ACC112 (cell line): ENCODE data around the gene EVI2A.
"Not testable (repeated sequence)": the region's sequence is repeated elsewhere in the genome, so short reads cannot be mapped to it uniquely, and the experiment has no call there.

Source experiments
- H2AFZ ChIP-seq: fragments of 200-600 bp; sonication (generic); one replicate; pipeline ENCODE4 v1.6.0; 2017; ENCODE audit warnings: antibody characterized with exemption, low read length; ENCODE audit not compliant: unreplicated experiment
- H3K27ac ChIP-seq: fragments of 200-600 bp; sonication (generic); 2 replicates; pipeline ENCODE4 v1.5.1; 2014; ENCODE audit warnings: low read depth, mild to moderate bottlenecking, antibody characterized with exemption, low read length, moderate library complexity
- H3K27me3 ChIP-seq: fragments of 200-600 bp; sonication (generic); 2 replicates; pipeline ENCODE4 v1.6.1; 2014; ENCODE audit warnings: mild to moderate bottlenecking, antibody characterized with exemption, low read length, moderate library complexity, mixed read lengths; ENCODE audit not compliant: insufficient read depth
- H3K36me3 ChIP-seq: fragments of 200-600 bp; sonication (generic); 2 replicates; pipeline ENCODE4 v1.6.1; 2016; ENCODE audit warnings: mild to moderate bottlenecking, antibody characterized with exemption, low read length, moderate library complexity, mixed read lengths; ENCODE audit not compliant: insufficient read depth
- H3K4me1 ChIP-seq: fragments of 200-600 bp; sonication (generic); one replicate; pipeline ENCODE4 v1.6.1; 2016; ENCODE audit warnings: low read length, mixed read lengths; ENCODE audit not compliant: insufficient read depth, unreplicated experiment, control insufficient read depth
- H3K4me3 ChIP-seq: fragments of 200-600 bp; sonication (generic); 2 replicates; pipeline ENCODE4 v1.5.1; 2014; ENCODE audit warnings: mild to moderate bottlenecking, low read depth, low read length
- H3K79me2 ChIP-seq: fragments of 200-600 bp; sonication (generic); one replicate; pipeline ENCODE4 v1.6.0; 2016; ENCODE audit warnings: low read length; ENCODE audit not compliant: control insufficient read depth, unreplicated experiment, insufficient read depth

Gene EVI2A

DNA sequence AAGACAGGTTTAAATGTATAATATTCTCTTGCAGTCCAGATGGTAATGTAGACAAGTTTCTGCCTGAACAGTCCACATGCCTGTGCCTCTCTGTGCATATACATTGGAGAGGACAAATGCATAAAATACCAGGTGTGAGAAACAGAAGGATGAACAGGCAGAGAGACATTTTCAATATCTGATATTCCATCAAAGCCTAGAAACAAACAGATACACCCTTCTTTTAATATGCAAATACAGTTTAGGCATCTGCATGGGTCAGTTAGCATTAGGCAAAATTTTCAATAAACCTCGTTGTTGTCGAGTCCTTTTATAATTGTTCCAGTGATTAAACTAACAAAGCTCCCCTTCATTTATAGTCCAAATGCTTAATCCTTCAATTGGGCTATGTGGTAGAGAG lies 25.3 kb downstream of the EVI2A start:
- Histone ChIP-seq H3K36me3 (no peaks in the 10 kb centered on the region), H3K27me3 (no peaks in the 10 kb centered on the region), H3K4me3 (no peak overlapping the region), H3K27ac (no peak overlapping the region), H3K4me1 (no peaks in the 10 kb centered on the region), H3K79me2 (no peaks in the 10 kb centered on the region), H2AFZ (no peak overlapping the region)

DNA sequence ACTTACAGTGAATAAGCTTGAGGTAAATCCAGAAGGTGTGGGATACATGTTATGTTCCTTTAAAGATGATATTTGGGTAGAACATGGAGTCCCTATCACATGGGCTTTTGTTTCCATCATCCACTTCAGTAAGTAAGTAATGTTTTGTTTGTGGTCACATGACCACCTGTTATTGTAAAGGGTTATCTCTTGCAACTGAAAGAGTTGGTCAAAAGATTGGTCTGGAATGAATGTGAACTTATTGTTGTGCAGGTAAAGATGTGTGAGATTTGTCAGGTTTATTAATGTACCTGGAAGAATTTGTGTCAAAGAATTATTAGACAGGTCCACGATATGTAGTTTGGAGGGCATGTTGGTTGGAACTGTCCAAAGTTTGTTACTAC lies 25.9 kb downstream of the EVI2A start:
- no peak overlapping the region for H3K4me3 ChIP-seq
- H3K4me1 ChIP-seq: no peaks in the 10 kb centered on the region
- H2AFZ ChIP-seq: no peak overlapping the region
- H3K27ac ChIP-seq: no peak overlapping the region
- H3K27me3 ChIP-seq: no peaks in the 10 kb centered on the region
- no peaks in the 10 kb centered on the region for H3K79me2 ChIP-seq
- H3K36me3 ChIP-seq: no peaks in the 10 kb centered on the region

DNA sequence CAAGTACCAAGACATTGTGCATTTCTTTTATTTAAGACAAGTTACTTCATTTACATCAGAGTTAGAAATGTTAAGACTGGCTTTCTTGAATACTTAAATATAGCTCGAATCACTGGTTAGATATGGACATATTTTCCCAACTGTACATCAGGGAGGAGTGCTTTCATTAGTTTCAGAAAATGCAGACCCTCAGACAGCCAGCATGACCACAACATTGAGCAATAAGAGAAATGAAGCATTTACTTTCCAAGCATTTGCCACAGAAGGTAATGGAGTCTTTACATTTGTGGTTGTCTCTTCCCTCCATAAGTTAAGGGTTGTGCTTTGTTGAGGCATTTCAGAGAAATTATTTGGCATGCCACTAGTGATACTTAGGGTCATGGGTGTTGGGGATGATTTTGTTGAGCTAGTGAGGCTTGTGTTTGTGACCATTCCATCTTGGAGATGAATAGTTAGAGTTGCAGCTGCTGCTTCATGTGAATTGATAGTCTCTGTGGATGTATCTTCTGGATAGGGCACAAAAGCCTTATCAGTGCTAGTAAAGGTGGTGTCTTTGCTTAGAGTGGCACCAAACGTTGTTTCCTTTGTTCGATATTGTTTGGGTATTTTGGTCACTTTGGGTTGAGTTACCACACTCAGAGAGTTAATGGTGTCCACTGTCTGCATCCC lies 26.5 kb downstream of the EVI2A start:
- H3K4me3 ChIP-seq: no peak overlapping the region
- no peaks in the 10 kb centered on the region for H3K36me3 ChIP-seq
- H2AFZ ChIP-seq: no peak overlapping the region
- H3K4me1 ChIP-seq: no peaks in the 10 kb centered on the region
- no peaks in the 10 kb centered on the region for H3K27me3 ChIP-seq
- H3K79me2 ChIP-seq: no peaks in the 10 kb centered on the region
- H3K27ac ChIP-seq: no peak overlapping the region

DNA sequence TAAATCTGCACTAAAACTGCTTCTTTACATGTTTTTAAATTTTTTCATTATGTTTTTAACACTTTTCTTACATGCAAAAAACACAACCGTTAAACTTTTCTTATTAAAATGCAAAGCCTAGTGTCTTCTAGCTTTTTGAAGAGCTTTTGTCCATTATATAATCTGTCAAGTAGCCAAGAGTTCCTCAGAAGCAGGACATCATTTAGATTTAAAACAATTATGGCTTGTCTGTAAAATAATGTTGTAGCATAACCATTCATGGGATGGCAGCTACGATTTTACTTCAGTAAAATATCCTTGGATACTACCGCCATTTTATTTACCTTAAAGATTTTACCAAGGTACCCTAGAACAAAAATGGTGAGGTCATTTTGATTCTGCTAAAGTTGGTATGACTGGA lies 27.2 kb downstream of the EVI2A start:
- Histone ChIP-seq H3K36me3 (no peaks in the 10 kb centered on the region), H2AFZ (no peak overlapping the region), H3K4me3 (no peak overlapping the region), H3K4me1 (peaks cover 5% of the 10 kb centered on the region), H3K27ac (no peak overlapping the region), H3K79me2 (no peaks in the 10 kb centered on the region), H3K27me3 (no peaks in the 10 kb centered on the region)

DNA sequence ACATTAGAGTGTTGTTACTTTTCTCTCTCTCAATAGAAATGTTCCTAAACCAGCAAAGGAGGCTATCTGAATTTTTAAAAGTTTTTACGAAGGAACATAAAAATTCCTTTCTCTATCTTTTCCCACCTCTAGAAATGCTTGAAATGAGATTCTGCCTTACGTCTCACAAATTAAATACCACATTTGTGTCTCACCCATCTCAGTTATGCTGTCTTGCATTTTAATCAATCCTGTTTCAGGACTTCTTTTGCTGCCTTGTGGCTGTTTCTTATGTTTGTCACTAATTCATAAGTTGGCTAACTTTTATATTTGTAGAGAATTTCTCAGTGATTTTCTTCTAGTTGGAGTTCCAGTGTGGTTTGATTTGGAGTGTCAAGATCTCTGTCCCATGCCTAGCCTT lies 27.8 kb downstream of the EVI2A start:
- Histone ChIP-seq H3K27me3 (no peaks in the 10 kb centered on the region), H3K27ac (no peak overlapping the region), H3K4me1 (peaks cover 5% of the 10 kb centered on the region), H3K79me2 (no peaks in the 10 kb centered on the region), H2AFZ (no peak overlapping the region), H3K4me3 (no peak overlapping the region), H3K36me3 (no peaks in the 10 kb centered on the region)

DNA sequence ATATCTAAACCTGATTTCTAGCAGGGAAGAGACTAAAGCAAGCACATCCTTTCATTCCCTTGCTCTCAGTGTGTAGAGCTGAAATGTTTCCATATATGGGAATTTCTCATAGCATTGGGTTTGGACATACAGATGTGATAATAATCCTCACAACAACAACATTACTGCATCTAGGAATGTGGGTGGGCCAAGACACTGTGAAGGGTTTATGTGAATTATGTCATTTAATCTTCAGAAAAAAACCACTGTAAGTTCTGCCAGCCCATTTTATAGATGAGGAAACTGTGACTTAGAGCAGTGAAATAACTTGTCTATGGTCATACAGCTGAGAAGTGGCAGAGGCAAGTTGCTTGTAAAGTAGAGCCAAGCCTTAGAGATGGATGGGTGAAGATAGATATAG lies 29.6 kb downstream of the EVI2A start:
- H3K27me3 ChIP-seq: no peaks in the 10 kb centered on the region
- H3K27ac ChIP-seq: no peak overlapping the region
- no peaks in the 10 kb centered on the region for H3K79me2 ChIP-seq
- no peak overlapping the region for H3K4me3 ChIP-seq
- peaks cover 5% of the 10 kb centered on the region for H3K4me1 ChIP-seq
- H3K36me3 ChIP-seq: no peaks in the 10 kb centered on the region
- H2AFZ ChIP-seq: no peak overlapping the region

DNA sequence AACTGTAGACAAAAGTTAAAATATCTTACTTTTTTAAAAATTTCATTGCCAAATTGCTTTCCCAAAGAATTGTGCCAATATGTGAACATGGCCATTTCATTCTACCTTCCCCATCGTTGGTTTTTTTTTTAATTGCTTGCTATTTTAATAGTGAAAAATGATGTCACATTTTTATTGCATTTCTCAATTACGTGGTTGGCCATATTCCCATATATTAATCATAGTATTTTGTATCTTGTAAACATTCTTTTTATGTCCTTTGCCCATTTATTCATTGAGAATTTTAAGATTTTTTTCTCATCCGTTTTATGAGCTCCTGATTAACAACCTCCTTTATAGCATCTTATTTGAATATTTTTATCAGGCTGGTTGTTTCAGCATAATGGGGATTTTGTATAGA lies 31.6 kb downstream of the EVI2A start:
- Histone ChIP-seq H3K79me2 (no peaks in the 10 kb centered on the region), H3K4me1 (peaks cover 5% of the 10 kb centered on the region), H3K4me3 (no peak overlapping the region), H3K27ac (no peak overlapping the region), H3K27me3 (no peaks in the 10 kb centered on the region), H2AFZ (no peak overlapping the region), H3K36me3 (no peaks in the 10 kb centered on the region)

DNA sequence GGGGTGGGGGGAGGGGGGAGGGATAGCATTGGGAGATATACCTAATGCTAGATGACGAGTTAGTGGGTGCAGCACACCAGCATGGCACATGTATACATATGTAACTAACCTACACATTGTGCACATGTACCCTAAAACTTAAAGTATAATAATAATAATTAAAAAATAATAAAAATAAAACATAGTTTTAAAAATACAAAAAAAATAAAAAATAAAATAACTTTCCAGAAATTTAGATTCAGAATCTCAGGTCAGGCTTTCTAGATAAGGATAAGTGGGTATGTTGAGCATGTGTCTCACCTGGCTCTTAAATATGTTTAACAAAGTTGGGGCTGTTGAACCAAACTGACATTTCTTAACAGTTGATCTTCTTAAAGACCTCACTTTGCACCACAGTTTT lies 33.5 kb downstream of the EVI2A start:
- not testable (repeated sequence) for H3K27ac ChIP-seq, H3K4me3 ChIP-seq, H3K27me3 ChIP-seq, H2AFZ ChIP-seq, H3K79me2 ChIP-seq, H3K36me3 ChIP-seq, H3K4me1 ChIP-seq

DNA sequence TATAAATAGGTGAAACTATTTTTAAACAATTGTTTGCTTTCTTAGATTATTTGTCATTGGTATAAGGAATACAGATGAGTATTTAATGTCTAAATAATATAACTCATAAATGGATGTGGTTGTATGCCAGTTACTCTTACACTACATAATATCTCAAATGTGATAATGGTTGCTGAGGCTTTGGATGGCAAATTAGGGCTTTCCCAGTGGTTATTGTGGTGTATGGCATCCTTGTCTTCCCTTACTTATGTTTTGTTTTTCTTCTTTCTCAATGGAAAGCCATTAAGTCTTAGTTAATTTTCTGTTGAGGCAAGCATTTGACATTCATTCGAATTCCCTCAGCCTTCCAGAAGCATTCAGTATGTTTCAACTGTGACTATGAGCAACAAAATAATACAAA lies 34.8 kb downstream of the EVI2A start:
- Histone ChIP-seq H3K4me3 (no peak overlapping the region), H3K4me1 (peaks cover 5% of the 10 kb centered on the region), H3K27me3 (no peaks in the 10 kb centered on the region), H3K27ac (no peak overlapping the region), H2AFZ (no peak overlapping the region), H3K79me2 (no peaks in the 10 kb centered on the region), H3K36me3 (no peaks in the 10 kb centered on the region)

DNA sequence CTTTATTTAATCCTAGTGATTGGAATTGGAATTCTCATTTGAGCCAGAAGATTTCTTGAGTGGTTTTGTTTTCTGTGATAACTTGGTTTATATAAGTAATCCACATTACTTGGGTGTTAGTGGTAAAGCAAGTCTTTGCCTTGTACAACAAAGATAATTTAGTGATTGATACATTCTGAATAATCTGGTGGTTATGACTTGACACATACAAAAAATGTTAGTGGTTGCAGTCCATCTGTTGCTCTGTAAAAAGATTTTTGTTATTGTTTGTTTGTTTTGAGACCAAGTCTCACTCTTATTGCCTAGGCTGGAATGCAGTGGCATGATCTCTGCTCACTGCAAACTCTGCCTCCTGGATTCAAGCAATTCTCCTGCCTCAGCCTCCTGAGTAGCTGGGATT lies 37.6 kb downstream of the EVI2A start:
- Histone ChIP-seq H3K27me3 (no peaks in the 10 kb centered on the region), H2AFZ (no peak overlapping the region), H3K27ac (no peak overlapping the region), H3K4me3 (no peak overlapping the region), H3K4me1 (no peaks in the 10 kb centered on the region), H3K79me2 (no peaks in the 10 kb centered on the region), H3K36me3 (no peaks in the 10 kb centered on the region)

DNA sequence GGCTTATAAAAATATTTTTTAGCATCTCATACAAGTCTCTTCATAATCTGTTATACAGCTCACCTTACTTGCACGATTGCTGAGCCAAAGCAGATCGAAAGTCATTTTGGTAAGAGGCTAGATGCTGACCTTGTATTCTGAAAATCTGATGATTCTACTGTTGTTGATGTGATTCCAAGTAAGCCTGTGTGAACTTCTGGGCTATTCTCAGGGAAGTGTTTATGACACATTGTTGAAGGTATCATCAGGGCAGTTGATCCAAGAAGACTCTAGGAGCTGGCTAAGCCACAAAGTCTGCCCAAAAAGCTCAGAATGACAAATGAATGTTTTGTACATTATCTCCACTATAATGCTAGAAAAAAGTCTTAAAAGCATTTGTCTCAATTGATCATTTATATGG lies 40.4 kb downstream of the EVI2A start:
- H3K4me1 ChIP-seq: no peaks in the 10 kb centered on the region
- H2AFZ ChIP-seq: no peak overlapping the region
- no peaks in the 10 kb centered on the region for H3K27me3 ChIP-seq
- H3K79me2 ChIP-seq: no peaks in the 10 kb centered on the region
- no peak overlapping the region for H3K4me3 ChIP-seq
- 0 out of 2 replicates have a peak, but pooled peaks cover 2% of the 10 kb centered on the region for H3K36me3 ChIP-seq
- no peak overlapping the region for H3K27ac ChIP-seq
